HG03439 (cell line): ENCODE results near the gene ARPC1B.

Experiments
- ATAC-seq: cut with Tn5 transposase; IDR thresholded peaks from one replicate; pipeline ENCODE4 v1.9.1; 2021; ENCODE audit warnings: mild to moderate bottlenecking, moderate library complexity; ENCODE audit not compliant: unreplicated experiment

Gene ARPC1B

GRCh38 chr7:99440195-99440594 is 65.7 kb downstream of the ARPC1B start:
- ATAC-seq = no peak
